8988T (cell line): ENCODE data around the gene RAB43.
"Not testable (repeated sequence)": the region's sequence is repeated elsewhere in the genome, so short reads cannot be mapped to it uniquely, and the experiment has no call there.

Experiments
- DNase-seq: peaks from one replicate; pipeline ENCODE4 v3.0.0; 2011

RAB43 gene

DNA sequence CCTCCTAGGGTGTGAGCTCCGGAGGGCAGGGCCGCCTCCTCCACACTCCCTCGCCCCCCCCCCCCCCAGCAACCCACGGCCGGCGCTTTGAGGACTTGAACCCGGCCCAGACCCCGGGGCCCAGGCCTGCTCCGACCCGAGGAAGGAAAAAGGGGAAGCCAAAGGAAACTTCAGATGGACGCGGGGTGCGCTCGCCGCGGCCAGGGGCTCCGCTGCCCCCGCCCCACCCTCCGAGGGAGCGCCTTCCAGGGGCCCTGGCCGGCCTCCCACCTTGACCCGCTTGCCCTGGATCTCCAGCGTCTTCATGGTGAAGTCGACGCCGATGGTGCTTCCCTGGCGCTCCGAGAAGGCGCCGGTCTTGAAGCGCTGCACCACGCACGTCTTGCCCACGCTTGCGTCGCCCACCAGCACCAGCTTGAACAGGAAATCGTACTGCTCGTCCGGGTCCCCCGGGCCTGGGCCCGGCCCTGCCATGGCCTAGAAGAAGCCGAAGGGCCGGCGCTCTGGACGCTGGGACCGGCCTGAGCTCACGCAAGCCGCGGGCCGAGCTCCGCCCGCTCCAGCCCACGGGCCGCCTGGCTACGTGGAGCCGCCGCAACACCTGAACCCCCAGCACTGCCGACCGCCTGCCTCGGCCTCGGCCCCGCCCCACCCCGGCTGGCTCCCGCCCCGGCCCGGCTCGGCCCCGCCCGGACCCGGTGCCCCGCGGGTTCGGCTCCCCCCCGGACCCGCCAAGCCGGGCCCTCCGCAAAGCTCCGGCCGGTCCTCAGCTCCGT is 400 bp downstream of the RAB43 start:
- no peak for DNase-seq

DNA sequence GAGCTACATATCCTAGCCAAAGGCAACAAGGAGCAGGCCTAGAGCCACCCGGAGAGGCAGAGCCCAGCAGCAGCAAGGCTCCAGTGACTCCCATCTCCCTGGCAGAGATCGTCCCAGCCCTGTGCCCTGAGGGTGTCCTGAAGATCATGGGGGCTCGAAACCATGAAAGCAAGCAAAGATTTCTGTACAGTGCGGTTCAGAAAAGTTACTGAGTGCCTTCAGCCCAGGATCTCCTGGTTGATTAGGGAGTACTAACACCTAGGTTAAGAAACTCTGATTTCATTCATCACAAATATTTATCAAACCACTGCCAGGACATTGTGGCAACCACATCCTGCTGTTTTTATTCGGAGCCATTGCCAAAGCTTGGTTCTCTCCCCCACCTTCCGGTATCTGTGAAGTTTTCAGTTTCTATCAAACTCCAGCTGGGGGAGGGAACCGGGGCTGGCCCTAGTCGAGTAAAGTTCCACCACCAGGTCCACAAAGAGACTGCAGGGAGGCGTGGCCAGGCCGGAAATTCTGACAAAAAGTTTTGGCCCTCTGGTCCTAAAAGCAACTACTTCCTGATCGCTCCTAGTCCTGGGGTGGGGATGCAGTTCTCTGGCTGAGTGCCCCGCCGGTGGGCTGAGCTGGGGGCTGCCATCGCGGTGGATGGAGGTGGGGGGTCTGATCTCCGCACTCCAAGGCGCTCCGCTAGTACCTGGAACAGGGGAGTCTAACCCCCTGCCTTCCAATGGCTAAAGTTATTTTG is 1.2 kb downstream of the RAB43 start:
- DNase-seq, result peak; percentile 87

DNA sequence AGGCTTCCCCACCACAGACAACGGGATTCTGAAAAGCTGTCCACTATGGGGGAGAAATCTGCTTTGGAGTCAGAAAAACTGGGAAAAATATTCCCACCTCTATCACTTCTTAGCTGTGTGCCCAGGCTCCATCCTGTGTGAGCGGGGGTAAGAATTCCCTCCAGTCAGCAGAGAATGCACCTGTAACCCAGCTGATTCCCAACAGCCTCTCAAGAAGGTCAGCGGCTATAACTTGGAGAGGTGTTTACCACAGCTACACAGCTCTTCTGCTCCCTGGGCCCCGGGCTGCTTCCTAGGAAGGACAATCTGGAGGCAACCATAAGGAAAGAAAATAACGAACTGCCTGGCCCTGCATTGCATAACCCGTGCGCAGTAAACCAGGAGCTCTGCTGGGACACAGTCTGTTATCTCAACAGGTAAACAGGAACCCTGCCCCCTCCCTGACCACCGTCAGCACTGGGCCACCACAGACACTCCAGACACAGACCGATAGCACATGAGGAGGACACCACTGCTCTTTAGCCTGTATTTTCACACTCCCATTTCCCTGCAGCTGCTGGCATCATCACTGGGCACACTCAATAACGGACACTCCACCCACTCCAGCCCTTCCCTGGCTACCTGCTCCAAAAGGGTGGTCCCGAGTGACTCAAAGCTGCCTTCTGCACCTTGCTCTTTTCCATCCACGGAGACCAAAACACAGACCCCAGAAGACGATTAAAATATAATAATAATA is 2.1 kb downstream of the RAB43 start:
- no peak for DNase-seq

DNA sequence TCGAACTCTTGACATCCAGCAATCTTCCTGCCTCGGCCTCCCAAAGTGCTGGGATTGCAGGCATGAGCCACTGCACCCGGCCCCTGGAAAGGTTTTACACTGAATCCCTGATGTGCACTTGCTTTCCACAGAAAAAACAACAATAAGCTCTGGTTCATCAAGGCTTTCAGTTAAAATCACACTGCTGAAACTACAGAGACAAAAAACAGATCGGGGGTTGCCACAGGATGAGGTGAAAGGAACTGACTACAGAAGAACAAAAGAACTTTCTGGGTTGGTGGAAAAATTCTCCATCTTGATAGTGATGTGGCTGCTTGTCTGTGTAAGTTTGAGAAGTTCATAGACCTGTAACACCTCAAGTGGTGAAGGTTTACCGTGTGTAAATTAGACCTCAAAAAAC is 2.9 kb downstream of the RAB43 start:
- no peak for DNase-seq

DNA sequence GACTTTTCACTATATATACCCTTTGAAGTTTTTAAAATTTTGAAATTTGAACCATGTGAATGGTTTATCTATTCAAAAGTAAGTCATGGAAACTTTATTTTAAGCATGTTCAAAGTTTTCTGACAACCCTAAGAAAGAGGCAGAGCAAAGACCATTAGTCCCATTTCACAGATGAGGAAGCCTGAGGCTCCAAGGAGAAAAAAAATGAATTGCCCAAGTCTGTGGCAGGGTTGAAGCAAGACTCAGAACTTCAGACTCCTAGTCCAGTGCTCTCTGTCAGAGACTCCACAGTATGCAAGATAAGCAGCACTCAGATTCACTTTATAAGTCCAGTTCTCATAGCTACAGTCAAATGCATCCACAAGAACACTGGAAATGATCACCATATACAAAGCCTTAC is 4.5 kb downstream of the RAB43 start:
- no peak for DNase-seq

DNA sequence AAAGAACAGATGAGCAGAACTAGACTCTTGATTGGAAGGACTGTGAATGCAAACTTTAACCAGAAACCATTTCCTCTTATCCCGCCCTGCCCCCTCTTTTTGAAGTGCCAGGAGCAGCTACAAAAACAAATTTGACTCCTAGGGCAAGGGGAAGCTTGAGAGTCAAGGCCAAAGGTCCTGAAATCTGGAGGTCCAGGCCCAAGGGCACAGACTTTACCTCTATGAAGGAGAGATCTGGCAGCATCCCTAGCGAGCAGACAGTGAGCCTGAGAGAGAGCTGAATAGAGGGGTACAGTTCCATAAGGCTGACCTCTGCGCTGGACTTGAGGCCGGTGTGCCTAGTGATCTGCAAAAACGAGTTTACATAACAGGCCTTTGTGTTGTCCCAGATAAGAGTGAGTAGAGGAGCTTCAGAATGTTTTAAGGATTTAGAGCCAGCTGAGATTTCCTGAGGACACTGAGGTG is 5.1 kb downstream of the RAB43 start:
- no peak for DNase-seq

DNA sequence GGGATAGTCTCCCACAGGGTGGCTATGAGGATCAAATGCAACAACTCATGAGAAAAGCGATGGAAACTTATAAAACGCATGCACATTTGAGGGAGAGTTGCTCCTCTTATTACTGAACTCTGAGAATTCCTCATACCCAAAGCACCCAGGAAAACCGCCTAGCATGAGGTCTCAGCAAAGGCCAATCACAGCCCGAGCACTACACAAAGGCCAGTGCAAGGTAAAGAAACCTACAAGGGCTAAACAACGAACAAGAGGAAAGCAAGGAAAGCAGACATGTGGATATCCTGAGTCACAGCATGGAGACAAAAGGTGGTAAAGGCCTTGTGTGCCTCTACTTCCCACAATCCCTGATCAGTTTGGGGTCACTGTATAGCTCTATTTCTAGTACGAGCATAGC is 7.1 kb downstream of the RAB43 start:
- DNase-seq, result no peak

DNA sequence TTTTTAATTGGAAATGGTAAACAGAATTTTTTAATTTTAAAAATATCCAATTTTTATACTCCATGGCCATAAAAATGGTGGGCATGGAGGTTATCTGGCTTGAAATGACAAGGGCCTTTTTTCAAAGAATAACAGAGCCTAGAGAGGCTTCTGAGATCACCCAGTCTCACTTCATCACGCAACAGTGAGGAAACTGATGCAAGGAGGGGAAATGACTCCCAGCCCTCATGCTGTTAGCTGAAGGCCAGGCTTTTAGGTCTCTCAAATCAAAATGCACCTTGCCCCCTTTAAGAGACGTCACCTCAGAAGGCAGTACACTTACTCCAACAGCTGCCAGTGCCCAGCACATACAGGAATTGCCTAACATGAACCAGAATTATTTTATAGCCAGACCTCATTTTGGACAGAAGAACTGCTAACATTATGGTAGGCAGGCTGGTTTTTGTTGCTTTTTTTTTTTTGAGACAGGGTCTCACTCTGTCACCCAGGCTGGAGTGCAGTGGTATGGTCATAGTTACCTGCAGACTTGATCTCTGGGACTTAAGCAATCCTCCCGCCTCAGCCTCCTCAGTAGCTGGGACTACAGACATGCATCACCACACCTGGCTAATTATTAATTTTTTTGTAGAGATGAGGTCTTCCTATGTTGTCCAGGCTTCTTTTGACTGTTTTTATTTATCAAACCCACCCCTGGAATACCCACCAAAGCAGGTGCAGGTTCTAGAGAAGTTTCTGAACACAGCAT is 9.1 kb downstream of the RAB43 start:
- no peak for DNase-seq

DNA sequence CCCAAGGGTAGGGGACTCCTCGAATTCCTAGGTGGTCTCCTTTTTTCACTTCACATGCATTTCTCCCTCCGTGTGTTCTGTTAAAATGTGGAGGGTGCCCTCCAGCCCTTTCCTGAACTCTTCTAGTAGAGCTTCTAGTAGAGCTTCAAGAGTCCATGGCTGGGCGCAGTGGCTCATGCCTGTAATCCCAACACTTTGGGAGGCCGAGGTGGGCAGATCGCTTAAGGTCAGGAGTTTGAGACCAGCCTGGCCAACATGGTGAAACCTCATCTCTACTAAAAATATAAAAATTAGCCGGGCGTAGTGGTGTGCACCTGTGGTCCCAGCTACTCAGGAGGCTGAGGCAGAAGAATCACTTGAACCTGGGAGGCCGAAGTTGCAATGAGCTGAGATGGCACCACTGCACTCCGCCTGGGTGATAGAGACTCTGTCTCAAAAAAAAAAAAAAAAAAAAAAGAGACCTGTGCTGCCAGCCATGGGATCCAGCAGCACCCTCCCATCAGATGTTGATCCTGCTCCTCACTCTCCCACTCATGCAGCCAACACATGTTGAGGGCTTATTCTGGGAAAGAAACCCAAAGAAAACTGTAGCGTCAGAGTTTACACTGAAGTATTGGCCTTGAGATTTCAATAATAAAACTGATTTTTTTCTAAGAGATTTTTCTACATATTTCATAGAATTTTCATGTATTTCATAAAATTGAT is 10.4 kb downstream of the RAB43 start:
- not testable (repeated sequence) for DNase-seq

DNA sequence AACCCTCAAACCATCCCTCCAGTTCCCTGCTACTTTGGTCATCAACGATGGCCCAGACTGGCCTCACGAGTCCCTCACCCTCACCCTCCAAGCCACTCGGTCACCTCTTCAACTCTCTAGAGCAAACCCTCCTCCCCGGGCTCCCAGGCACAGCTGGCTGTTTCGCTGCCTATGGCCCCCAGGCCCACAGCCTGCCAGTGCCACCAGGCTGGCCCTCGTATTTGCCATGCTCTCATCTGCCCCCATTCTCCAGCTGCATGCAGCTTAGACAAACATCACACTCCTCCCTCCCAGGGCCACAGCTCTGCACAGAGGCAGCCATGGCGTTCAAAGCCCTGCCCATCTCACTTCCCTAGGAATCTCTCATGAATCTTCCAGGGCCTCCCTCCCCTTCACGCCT is 13.8 kb downstream of the RAB43 start:
- no peak for DNase-seq

DNA sequence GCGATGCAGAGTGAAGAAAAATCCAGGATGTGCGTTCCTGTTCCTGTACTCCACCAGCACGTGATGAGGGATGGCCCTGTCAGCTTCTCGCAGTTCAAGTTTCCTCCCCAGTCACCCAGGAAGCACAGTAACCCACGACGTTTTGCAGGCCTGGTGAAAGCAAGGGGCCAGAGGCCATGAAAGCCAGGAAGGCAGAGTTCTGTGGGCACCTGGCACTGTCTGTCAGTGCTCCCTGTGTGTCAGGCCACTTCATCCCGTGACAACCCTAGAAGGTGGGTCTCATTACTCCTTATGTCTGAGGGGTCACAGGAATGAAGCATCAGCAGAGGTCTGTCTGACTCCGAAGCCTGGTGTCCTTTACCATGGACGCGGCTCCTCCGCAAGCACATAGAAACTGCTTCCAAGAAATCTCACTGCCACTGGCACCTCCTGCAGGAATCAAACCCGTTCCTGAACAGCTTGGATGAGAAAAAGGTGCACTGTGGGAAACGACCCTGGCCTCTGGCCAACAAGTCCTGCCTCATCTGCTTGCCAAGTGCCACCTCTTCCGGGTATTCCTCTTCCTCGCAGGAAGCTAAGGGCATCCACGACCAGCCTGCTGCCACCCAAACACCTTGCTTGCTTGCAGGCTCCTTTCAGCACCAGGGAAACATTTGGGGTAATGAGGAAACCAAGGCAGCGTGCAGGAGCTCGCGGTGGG is 14.6 kb downstream of the RAB43 start:
- no peak for DNase-seq

DNA sequence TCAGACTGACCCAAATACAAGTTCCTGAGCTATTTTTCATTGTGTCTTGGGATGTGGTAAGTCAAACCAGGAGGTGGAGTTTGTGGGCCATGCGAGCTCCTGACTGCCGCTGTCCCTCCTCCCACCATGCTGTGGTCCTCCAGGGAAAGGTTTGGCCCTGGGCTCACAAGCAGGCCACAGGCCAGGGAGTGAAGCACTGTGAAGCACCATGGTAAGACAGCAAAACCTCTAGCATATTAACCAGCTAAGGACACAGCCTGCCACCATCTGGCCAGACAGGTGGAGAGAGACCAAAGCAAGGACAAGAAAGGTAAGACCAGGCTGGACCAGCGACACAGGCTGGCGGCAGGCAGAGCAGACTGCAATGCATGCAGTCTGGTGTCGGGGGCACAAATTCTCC is 15.3 kb downstream of the RAB43 start:
- DNase-seq, result no peak

DNA sequence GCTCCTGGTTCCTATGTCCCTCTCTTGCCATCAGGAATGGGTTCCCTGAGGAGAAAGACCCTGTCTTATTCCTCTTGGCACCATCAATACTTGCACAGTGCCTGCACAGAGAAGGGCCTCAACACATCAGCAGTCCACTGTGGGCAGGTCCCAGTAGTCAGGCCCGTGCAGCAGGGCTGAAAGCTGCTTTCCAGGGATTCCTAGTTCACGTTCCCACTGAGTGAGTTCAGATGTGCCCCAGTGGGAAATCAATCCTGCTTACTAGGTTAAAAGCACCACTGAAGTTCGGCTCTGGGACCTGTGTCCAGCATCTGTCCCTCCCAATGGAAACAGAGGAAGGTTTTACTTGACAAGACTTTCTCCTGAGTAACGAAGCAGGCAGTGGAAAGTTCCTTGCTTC is 15.7 kb downstream of the RAB43 start:
- no peak for DNase-seq

DNA sequence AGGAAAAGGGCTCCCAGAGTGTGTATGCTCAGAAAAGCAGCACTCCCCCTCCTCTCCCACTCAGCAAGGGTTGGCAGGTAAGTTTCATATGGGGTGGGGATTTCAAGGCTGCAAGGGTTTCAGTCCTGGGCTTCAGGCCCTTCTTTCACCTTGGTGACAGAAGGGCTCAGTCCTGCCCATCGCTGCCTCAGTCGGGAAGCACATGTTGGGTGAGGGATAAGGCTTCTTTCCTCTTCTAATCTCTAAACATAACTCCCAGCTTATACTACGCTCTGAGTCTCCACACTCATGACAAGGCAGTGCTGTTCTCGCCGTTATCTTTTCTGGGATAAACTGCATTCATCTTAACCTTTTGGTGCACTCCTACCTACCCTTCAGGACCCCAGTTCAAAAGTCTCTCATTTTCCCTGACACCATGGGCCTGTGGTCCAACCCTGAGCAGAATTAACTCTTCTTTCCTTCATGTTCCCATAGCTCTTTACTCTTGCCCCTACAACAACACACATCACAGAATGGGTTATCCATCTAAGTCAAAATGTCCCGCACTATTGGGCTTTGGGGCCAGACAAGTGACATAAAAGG is 17.0 kb downstream of the RAB43 start:
- DNase-seq, result no peak

DNA sequence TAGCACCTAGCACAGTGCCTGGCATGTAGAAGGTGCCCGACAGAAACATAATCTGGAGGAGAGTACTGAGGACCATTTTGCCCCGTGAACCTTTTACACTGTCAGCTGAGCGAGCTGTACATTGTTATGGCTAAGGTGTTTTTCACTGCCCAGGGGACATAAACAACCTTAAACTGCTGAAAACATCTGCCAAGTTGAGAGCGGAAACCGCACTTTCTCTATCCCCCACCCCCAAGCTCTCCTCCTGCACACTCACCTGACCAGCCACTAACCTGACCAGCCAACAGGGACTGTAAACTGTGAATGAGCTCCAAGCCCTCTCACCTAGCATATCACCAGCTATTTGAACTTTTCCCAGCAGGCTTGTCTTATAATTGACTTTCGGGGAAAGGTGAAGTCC is 17.6 kb downstream of the RAB43 start:
- no peak for DNase-seq

DNA sequence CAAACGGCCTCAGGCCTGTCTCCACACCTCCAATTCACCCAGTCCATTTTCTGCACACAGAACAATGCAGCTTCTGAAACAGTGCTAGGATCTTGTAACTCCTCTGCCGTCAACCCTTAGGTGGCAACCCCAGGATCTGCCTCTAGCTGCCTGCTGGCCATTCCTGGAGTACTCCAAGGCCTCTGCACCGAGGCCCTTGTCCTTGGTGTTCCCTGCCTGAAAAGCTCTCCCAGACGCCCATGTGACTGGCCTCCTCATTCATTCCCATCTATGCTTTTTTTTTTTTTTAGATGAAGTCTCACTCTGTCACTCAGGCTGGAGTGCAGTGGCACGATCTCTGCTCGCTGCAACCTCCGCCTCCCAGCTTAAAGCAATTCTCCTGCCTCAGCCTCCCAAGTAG is 18.3 kb downstream of the RAB43 start:
- no peak for DNase-seq

DNA sequence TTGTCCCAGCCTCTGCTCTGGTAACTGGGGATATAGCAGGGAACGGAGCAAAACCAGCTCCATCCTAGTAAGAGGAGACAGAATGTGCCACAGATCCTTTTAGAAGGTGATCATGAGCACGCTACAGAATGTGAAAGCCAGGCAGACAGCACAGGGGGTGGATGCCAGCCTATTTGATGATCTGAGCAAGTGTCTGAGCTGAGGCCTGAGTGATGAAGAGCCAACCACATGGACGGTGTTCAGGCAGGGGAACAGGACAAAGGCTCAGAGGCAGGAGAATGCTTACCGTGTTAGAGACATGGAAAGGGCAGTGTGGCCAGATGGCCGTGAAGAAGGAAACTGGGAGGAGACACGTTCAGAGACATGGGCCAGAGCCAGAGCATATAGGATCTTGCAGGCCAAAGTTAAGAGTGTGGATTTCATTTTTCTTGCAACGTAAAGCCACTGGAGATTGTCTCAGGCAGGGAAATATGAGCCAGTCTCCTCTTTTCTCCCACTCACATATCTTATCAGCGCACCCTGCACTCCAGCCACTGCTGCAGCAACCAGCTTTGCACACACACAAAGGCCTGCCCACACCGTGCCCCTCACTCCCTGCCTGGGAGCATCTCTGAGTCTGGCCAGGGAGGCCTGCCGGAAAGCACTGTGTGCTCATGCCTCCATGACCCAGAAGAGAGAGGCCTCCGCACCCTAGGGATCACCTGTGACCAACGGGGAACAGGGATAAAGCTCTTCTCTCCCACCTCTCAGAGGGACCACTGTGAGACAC is 20.1 kb downstream of the RAB43 start:
- DNase-seq, result no peak

DNA sequence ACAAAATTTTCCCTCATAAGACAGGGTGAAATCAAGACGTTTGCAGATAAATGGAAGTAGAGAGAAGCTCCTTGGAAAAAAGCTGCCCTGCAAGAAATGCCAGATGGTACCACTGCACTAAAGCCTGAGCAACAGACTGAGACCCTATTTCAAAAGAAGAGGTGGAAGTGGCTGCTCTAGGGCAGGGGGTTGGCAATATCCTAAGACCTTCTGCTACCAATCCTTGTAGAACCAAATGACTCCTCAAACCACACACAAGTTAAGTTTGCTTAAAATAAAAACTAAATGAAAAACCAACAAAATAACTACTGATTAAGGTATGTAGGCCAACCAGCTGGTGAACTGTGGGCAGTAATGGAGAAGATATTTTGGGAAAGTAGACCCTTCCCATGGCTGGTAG is 21.3 kb downstream of the RAB43 start:
- DNase-seq, result no peak

DNA sequence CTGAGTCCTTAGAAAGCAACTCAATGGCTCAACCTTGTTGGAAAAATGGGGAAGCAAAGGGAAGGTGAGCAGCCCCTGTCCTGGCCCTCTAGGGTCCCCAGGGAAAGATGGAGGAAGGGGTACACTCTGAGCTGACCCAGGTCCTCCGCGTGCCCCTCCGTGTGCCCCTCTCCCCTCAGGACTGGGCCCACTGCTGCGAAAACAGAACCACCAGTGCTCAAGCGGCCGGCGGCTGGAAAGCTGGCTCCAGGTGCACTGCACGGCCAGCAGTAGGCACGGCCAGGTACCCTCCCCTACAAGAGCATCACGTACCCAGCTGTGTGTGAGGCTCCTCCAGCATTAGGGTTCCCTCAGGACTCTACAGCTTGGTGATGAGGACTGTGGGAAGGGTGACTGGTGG is 26.3 kb downstream of the RAB43 start:
- DNase-seq, result no peak

DNA sequence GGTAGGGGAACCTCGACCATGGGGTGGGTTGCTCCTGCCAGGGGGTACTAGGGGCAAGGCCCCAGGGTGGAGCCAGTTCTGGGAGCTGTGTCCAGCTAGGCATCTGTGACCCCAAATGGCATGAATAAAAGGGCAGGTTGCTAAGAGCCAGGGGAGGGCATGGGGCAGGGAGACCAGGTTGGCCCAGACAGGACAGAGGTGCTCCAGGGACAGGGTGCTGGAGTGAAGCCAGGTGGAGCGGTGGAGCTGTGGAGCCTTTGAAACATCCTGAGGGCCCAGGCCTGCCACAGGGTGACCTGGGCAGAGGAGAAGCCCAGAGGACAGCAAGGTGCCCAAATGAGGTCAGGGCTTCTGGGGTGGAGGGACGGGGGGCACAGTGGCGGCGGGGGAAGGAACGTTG is 33.3 kb downstream of the RAB43 start:
- DNase-seq, result not testable (repeated sequence)

DNA sequence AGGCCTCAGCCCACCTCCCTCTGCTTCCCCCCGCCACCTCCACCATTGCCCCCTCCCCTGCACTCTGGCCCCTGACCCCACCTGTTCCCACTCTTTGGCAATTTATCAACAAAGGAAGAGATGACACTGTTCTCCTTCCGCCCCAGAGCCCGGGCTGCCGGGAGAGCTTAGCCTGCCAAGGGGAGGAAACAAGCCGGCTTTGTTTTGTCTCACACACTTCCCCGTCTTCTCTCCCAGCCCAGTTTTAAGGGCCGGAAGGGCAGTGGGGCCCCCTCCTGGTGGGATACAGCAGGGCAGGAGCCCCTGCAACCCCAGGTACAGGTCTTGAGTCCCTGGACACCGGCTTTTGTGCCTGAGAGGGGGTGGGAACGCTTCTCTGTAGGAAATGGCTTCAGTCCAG is 33.7 kb downstream of the RAB43 start:
- DNase-seq, result not testable (repeated sequence)
